Loucy (cell line): Measurements from ENCODE around the gene SPDEF.

ENCODE experiments used
- H2AFZ ChIP-seq: fragments of 200-600 bp; sonication (generic); 2 replicates; pipeline ENCODE4 v1.6.0; 2016; ENCODE audit warnings: antibody characterized with exemption, mild to moderate bottlenecking, low read length, moderate library complexity
- H3F3A ChIP-seq: fragments of 200-600 bp; 2 replicates; pipeline ENCODE4 v1.6.0; 2016; ENCODE audit warnings: antibody characterized with exemption, low read depth, mild to moderate bottlenecking
- H3K27me3 ChIP-seq: fragments of 200-600 bp; sonication (generic); 2 replicates; pipeline ENCODE4 v1.6.1; 2014; ENCODE audit warnings: low read length, mild to moderate bottlenecking; ENCODE audit not compliant: insufficient read depth, poor library complexity, severe bottlenecking
- H3K36me3 ChIP-seq: fragments of 200-600 bp; sonication (generic); 2 replicates; pipeline ENCODE4 v1.6.1; 2016; ENCODE audit warnings: low read length; ENCODE audit not compliant: insufficient read depth
- H3K4me1 ChIP-seq: fragments of 200-600 bp; sonication (generic); 2 replicates; pipeline ENCODE4 v1.5.1; 2014; ENCODE audit warnings: low read length, mild to moderate bottlenecking; ENCODE audit not compliant: insufficient read depth, poor library complexity, severe bottlenecking
- H3K4me2 ChIP-seq: fragments of 200-600 bp; sonication (generic); 2 replicates; pipeline ENCODE4 v1.6.0; 2014; ENCODE audit warnings: antibody characterized with exemption, low read length, low read depth, mild to moderate bottlenecking; ENCODE audit not compliant: poor library complexity, severe bottlenecking
- H3K4me3 ChIP-seq: fragments of 200-600 bp; sonication (generic); 2 replicates; pipeline ENCODE4 v1.5.1; 2014; ENCODE audit warnings: low read length, mild to moderate bottlenecking, mixed read lengths; ENCODE audit not compliant: poor library complexity, severe bottlenecking
- H3K79me2 ChIP-seq: fragments of 200-600 bp; sonication (generic); 2 replicates; pipeline ENCODE4 v1.6.1; 2014; ENCODE audit warnings: low read length; ENCODE audit not compliant: insufficient read depth
- H3K9ac ChIP-seq: fragments of 200-600 bp; sonication (generic); 2 replicates; pipeline ENCODE4 v1.6.0; 2014; ENCODE audit warnings: mild to moderate bottlenecking, low read depth, low read length, moderate library complexity; ENCODE audit not compliant: poor library complexity, severe bottlenecking
- H3K9me2 ChIP-seq: fragments of 200-600 bp; sonication (generic); replicated peaks from 2 replicates; pipeline ENCODE4 v1.6.1; 2016; ENCODE audit warnings: low read depth, low read length, mixed read lengths
- H3K9me3 ChIP-seq: fragments of 200-600 bp; sonication (generic); 2 replicates; pipeline ENCODE4 v1.6.1; 2014; ENCODE audit warnings: mild to moderate bottlenecking, antibody characterized with exemption, low read length, low read depth; ENCODE audit not compliant: insufficient read depth
- H4K20me1 ChIP-seq: fragments of 200-600 bp; sonication (generic); 2 replicates; pipeline ENCODE4 v1.6.0; 2014; ENCODE audit warnings: antibody characterized with exemption, low read length, mild to moderate bottlenecking; ENCODE audit not compliant: insufficient read depth, poor library complexity, severe bottlenecking
- EZH2phosphoT487 ChIP-seq: fragments of 200-600 bp; IDR thresholded peaks from 2 replicates; pipeline ENCODE4 v1.6.1; 2018; ENCODE audit warnings: antibody characterized with exemption, mild to moderate bottlenecking, moderate library complexity, borderline replicate concordance
- TF ChIP-seq, protein P1 (sequence below): fragments of 200-600 bp; sonication (generic); conservative IDR thresholded peaks from 2 replicates; pipeline ENCODE4 v1.5.1; 2014; ENCODE audit warnings: mild to moderate bottlenecking, antibody characterized with exemption, low read length

SPDEF gene

GRCh38 chr6:34574647-34575293, 18.6 kb upstream of the SPDEF start:
- H3K9me3 ChIP-seq: no peaks in the 10 kb centered on the region
- no peak overlapping the region for H3K9ac ChIP-seq

DNA sequence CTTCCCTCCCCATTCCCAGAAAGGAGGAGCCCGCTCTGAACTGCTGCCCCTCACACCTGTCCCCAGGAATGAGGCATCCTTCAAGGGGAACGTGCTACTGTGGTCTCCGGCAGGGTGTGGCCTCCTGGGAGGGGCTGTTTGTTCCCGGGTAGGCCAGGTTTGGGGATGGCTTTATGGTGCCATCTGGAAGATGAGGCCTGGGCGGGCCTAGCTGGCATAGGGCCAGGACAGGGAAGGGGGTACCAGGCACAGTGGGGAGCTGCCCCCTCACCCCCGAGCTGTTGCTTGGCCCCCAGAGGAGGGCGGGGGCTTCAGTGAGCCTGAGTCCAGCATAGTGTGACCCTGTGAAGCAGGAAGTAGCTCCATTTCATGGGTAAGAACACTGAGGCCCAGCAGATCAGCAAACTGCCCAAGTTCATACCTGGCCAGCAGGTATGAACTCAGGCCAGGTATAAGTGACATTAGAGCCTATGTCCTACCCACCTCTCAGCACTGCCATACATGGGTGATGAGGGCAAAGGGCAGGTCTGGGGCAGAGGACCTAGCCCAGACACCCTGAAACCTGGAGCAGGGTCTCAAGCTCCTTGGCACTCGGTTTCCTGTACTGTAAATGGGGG, 17.5 kb upstream of the SPDEF start:
- Histone ChIP-seq H3K79me2 (no peaks in the 10 kb centered on the region), H3K36me3 (no peaks in the 10 kb centered on the region), H2AFZ (no peak overlapping the region), H3K9me2 (no peaks in the 10 kb centered on the region), H3K4me1 (no peaks in the 10 kb centered on the region), H3K27me3 (no peaks in the 10 kb centered on the region), H4K20me1 (no peaks in the 10 kb centered on the region), H3K9ac (no peak overlapping the region), H3K4me3 (no peak overlapping the region), H3K9me3 (no peaks in the 10 kb centered on the region), H3K4me2 (no peak overlapping the region), H3F3A (no peaks in the 10 kb centered on the region)
- TF ChIP-seq EZH2phosphoT487: no peak
- TF ChIP-seq, protein P1, sequence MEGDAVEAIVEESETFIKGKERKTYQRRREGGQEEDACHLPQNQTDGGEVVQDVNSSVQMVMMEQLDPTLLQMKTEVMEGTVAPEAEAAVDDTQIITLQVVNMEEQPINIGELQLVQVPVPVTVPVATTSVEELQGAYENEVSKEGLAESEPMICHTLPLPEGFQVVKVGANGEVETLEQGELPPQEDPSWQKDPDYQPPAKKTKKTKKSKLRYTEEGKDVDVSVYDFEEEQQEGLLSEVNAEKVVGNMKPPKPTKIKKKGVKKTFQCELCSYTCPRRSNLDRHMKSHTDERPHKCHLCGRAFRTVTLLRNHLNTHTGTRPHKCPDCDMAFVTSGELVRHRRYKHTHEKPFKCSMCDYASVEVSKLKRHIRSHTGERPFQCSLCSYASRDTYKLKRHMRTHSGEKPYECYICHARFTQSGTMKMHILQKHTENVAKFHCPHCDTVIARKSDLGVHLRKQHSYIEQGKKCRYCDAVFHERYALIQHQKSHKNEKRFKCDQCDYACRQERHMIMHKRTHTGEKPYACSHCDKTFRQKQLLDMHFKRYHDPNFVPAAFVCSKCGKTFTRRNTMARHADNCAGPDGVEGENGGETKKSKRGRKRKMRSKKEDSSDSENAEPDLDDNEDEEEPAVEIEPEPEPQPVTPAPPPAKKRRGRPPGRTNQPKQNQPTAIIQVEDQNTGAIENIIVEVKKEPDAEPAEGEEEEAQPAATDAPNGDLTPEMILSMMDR: no peak

More at GRCh38 chr6:34574647-34575293, 18.6 kb upstream of the SPDEF start:
- no peaks in the 10 kb centered on the region for H3K4me1 ChIP-seq
- no peak for TF ChIP-seq EZH2phosphoT487
- TF ChIP-seq, protein P1: no peak
- no peaks in the 10 kb centered on the region for H3F3A ChIP-seq
- H2AFZ ChIP-seq: no peak overlapping the region
- H3K27me3 ChIP-seq: no peaks in the 10 kb centered on the region
- no peaks in the 10 kb centered on the region for H3K9me2 ChIP-seq
- no peaks in the 10 kb centered on the region for H4K20me1 ChIP-seq
- H3K4me3 ChIP-seq: no peak overlapping the region
- H3K79me2 ChIP-seq: no peaks in the 10 kb centered on the region
- H3K4me2 ChIP-seq: no peak overlapping the region
- H3K36me3 ChIP-seq: no peaks in the 10 kb centered on the region

DNA sequence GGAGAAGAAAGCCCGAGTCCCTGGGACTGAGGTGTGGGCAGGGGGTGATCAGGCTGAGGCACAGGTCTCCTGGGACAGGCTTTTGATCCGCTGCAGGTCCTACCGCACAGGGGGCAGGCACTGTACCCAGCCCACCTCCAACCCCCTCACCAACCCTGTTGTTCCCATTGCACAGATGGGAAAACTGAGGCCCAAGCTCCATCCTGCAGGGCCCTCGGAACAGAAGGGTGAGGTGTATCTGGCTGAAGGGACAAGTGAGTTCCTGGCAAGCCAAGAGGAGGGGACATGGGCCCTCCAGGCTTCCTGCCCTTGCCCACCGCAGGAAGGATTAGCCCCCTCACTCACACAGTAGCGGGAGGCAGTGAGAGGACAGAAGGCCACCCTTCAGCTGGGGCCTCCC, 16.5 kb upstream of the SPDEF start:
- Histone ChIP-seq H3K4me1 (no peaks in the 10 kb centered on the region), H3K9me2 (no peaks in the 10 kb centered on the region), H3K36me3 (no peaks in the 10 kb centered on the region), H3K9ac (no peak overlapping the region), H3K27me3 (no peaks in the 10 kb centered on the region), H2AFZ (no peak overlapping the region), H3K79me2 (no peaks in the 10 kb centered on the region), H3K4me3 (no peak overlapping the region), H3F3A (no peaks in the 10 kb centered on the region), H4K20me1 (no peaks in the 10 kb centered on the region), H3K9me3 (no peaks in the 10 kb centered on the region), H3K4me2 (no peak overlapping the region)
- TF ChIP-seq, protein P1: no peak
- TF ChIP-seq EZH2phosphoT487: no peak
